PC-3 (cell line): ENCODE measurements around the gene NDUFB6. TPM values are rescaled to one million over a fixed set of nuclear protein-coding genes. Genes with fewer than 3 reads are reported as not detected.

ENCODE experiments used
- ATAC-seq: fragments of 200-7000 bp; cut with Tn5 transposase; 2 replicates; pipeline ENCODE4 v1.9.1; 2020; ENCODE audit warnings: mild to moderate bottlenecking, moderate library complexity
- Bru-seq: library from RNA; stranded (reverse); fragments of 400-500 nt; gene quantifications from one replicate; lab custom pipeline; 2021; lab: Mats Ljungman, UMichigan
- BruChase-seq, 2 experiments: library from RNA; stranded (reverse); fragments of 400-500 nt; gene quantifications; one replicate each; lab custom pipeline; 2021; lab: Mats Ljungman, UMichigan
- BruUV-seq: library from RNA; stranded (reverse); fragments of 400-500 nt; replicated peaks from 2 replicates; lab custom pipeline; 2021; lab: Mats Ljungman, UMichigan
- CTCF ChIA-PET: fragments of 300-600 bp; sonication (Branson Sonifier 250); formaldehyde crosslinking; loops from one replicate; lab custom pipeline; 2022; ENCODE audit warnings: antibody characterized with exemption; lab: Charles Lee
- POLR2A ChIA-PET: fragments of 300-600 bp; sonication (Branson Sonifier 250); formaldehyde crosslinking; loops from one replicate; lab custom pipeline; 2022; ENCODE audit warnings: antibody characterized with exemption; ENCODE audit not compliant: unreplicated experiment; lab: Charles Lee
- DNase-seq: peaks from one replicate; pipeline ENCODE4 v3.0.0-alpha.2; 2015
- H2AFZ ChIP-seq: fragments of 300-600 bp; sonication (generic); 2 replicates; pipeline ENCODE4 v1.6.0; 2016; ENCODE audit warnings: antibody characterized with exemption, low read length
- H3F3A ChIP-seq: fragments of 300-600 bp; sonication (generic); one replicate; pipeline ENCODE4 v1.6.0; 2017; ENCODE audit warnings: antibody characterized with exemption, low read length, control low read depth, mild to moderate bottlenecking; ENCODE audit not compliant: unreplicated experiment
- H3K27ac ChIP-seq: fragments of 300-600 bp; sonication (generic); 2 replicates; pipeline ENCODE4 v1.5.1; 2016; ENCODE audit warnings: mild to moderate bottlenecking, low read length
- H3K27me3 ChIP-seq: fragments of 300-600 bp; sonication (generic); 2 replicates; pipeline ENCODE4 v1.6.1; 2016; ENCODE audit warnings: low read length, mixed read lengths
- H3K36me3 ChIP-seq: fragments of 300-600 bp; sonication (generic); 2 replicates; pipeline ENCODE4 v1.6.1; 2016; ENCODE audit warnings: low read depth, mixed run types, low read length, mixed read lengths
- H3K4me1 ChIP-seq: fragments of 300-600 bp; sonication (generic); 2 replicates; pipeline ENCODE4 v1.5.1; 2016; ENCODE audit warnings: low read length; ENCODE audit not compliant: insufficient read depth
- H3K4me2 ChIP-seq: fragments of 300-600 bp; sonication (generic); 2 replicates; pipeline ENCODE4 v1.6.0; 2016; ENCODE audit warnings: low read length
- H3K4me3 ChIP-seq: fragments of 300-600 bp; sonication (generic); 2 replicates; pipeline ENCODE4 v1.5.1; 2016; ENCODE audit warnings: mild to moderate bottlenecking, low read length, mixed read lengths
- H3K79me2 ChIP-seq: fragments of 300-600 bp; sonication (generic); 2 replicates; pipeline ENCODE4 v1.6.1; 2017; ENCODE audit warnings: low read length, mixed read lengths
- H3K9ac ChIP-seq: fragments of 300-600 bp; sonication (generic); 2 replicates; pipeline ENCODE4 v1.6.0; 2016; ENCODE audit warnings: mild to moderate bottlenecking, low read length
- H3K9me2 ChIP-seq: fragments of 300-600 bp; sonication (generic); replicated peaks from 2 replicates; pipeline ENCODE4 v1.6.1; 2016; ENCODE audit warnings: mixed run types, low read length, mixed read lengths
- H3K9me3 ChIP-seq: fragments of 300-600 bp; sonication (generic); 2 replicates; pipeline ENCODE4 v1.6.1; 2016; ENCODE audit warnings: low read length, mixed read lengths
- H4K20me1 ChIP-seq: fragments of 300-600 bp; sonication (generic); 2 replicates; pipeline ENCODE4 v1.6.1; 2016; ENCODE audit warnings: low read length, mixed read lengths
- CTCF ChIP-seq: fragments of 300-600 bp; sonication (generic); conservative IDR thresholded peaks from 2 replicates; pipeline ENCODE4 v1.5.1; 2017; ENCODE audit warnings: antibody characterized with exemption, low read depth, mild to moderate bottlenecking, low read length
- EZH2 ChIP-seq: fragments of 300-600 bp; sonication (generic); IDR thresholded peaks from one replicate; pipeline ENCODE4 v1.6.1; 2017; ENCODE audit warnings: antibody characterized with exemption, mild to moderate bottlenecking, low read length; ENCODE audit not compliant: unreplicated experiment
- EZH2phosphoT487 ChIP-seq: fragments of 300-600 bp; sonication (generic); IDR thresholded peaks from 2 replicates; pipeline ENCODE4 v1.6.1; 2018; ENCODE audit warnings: mild to moderate bottlenecking, antibody characterized with exemption, low read length, borderline replicate concordance
- intact Hi-C: fragments of 100-400 bp; cut with micrococcal nuclease; formaldehyde crosslinking; loops from 2 replicates; pipeline ENCODE4 v1.9.0; 2023
- long read RNA-seq: library from polyadenylated mRNA; unstranded; transcript quantifications from one replicate; pipeline ENCODE4 v2.0.0, GENCODE V29; 2021; ENCODE audit not compliant: unreplicated experiment
- total RNA-seq: library from RNA; depleted of rRNA; stranded (reverse); fragments of >200 nt; gene quantifications from 2 replicates; pipeline ENCODE4 v1.2.3, GENCODE V29; 2014; rRNA removed

Gene NDUFB6
- total RNA-seq (83.9 and 86.4 TPM in 2 replicates), Bru-seq, nascent RNA (percentile 75 among the genes with signal in this experiment), BruChase-seq, experiment 1, labeled RNA remaining after a 6-hour chase (percentile 72 among the genes with signal in this experiment), BruChase-seq, experiment 2, labeled RNA remaining after a 2-hour chase (percentile 66 among the genes with signal in this experiment)
- long read RNA-seq, transcript NDUFB6-203 (4 exons, 1,366 nt): major isoform, 59 of 70 reads
- long read RNA-seq, partial matches to known transcripts: 4 of 70 reads
- long read RNA-seq, other reads (novel, unspliced or antisense): 4 of 70 reads

DNA sequence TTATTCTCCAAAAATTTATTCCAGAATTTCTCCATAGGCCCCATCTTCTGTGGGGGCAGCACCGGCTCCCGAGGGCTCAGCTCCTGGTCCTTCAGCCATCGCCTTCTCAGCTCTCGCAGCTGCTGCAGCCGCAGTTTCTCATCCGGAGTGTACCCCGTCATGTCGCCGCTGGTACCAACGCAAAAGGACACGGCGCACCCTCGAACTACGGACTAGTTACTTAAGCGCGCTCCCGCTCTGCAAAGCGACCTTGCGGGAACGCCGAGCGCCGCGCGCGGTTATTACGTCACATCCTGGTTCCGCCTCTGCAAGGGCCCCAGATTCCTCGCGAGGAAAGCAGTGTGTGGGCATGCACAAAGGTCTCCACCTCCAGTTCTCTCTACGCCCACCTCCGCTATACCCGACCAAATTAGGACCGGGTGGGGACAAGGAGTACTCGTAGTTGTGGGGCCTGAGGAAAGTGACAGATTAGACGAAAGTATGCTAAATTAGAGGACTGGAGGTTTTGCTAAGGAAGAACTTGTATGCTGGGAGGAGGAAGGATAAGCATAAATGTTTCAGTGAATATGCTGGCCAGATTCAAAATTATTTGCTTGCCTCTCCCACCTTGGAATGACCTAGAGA, at the start of gene NDUFB6:
Gene NDUFB6 (minus strand): TSS at position 260 of the 624 bp plus-strand sequence. CDS start 99 bp downstream, at position 161.
- Histone ChIP-seq H3K36me3 (no peaks in the 10 kb centered on the region), H3K27me3 (no peaks in the 10 kb centered on the region), H3K4me3 (peak within 1 kb of the TSS; percentile 97), H3K27ac (peak within 1 kb of the TSS; percentile 55), H3K9ac (peak within 1 kb of the TSS; percentile 91), H3F3A (peaks cover 3% of the 10 kb centered on the region), H3K9me3 (no peaks in the 10 kb centered on the region), H3K79me2 (peaks cover 35% of the 10 kb centered on the region), H4K20me1 (peaks cover 10% of the 10 kb centered on the region; the same call in 1 of the 2 replicates), H3K4me1 (peaks cover 17% of the 10 kb centered on the region), H3K9me2 (no peaks in the 10 kb centered on the region), H2AFZ (peak within 1 kb of the TSS; percentile 98), H3K4me2 (peak within 1 kb of the TSS; percentile 87)
- POLR2A ChIA-PET: no interaction called here
- BruUV-seq: no TSS peak
- ATAC-seq (peak; percentile 86), DNase-seq (peak; percentile 89)
- intact Hi-C loops: loop anchor here (1.0 to 5.0 kb wide), 4 partner anchors 20 to 194 kb away; partner anchors contain the start of gene RIGI
- CTCF ChIA-PET: interaction anchor here (1.1 to 1.4 kb wide), 2 partner anchors 47 to 192 kb away, joined by 4 to 11 read pairs; partner anchors contain the start of gene RIGI
- TF ChIP-seq CTCF (no peak), EZH2phosphoT487 (no peak), EZH2 (no peak)

GRCh38 chr9:32618261-32618660, 45.3 kb upstream of the NDUFB6 start:
- no peaks in the 10 kb centered on the region for H3F3A ChIP-seq
- H3K4me2 ChIP-seq: no peak overlapping the region
- H3K9me2 ChIP-seq: no peaks in the 10 kb centered on the region
- BruUV-seq: no TSS peak
- no peaks in the 10 kb centered on the region for H3K36me3 ChIP-seq
- CTCF ChIA-PET: no interaction called here
- no peaks in the 10 kb centered on the region for H3K9me3 ChIP-seq
- POLR2A ChIA-PET: interaction anchor here (0.6 kb wide), 1 partner anchor 75 kb away, joined by 3 read pairs; no protein-coding TSS in a partner anchor
- H4K20me1 ChIP-seq: no peaks in the 10 kb centered on the region
- H3K27me3 ChIP-seq: peaks cover 33% of the 10 kb centered on the region
- TF ChIP-seq EZH2phosphoT487 (no peak), CTCF (no peak), EZH2 (no peak)
- H3K4me1 ChIP-seq: no peaks in the 10 kb centered on the region
- H3K4me3 ChIP-seq: no peak overlapping the region
- no peaks in the 10 kb centered on the region for H3K79me2 ChIP-seq
- no peak overlapping the region for H3K27ac ChIP-seq
- intact Hi-C loops: no loop called here
- DNase-seq (no peak), ATAC-seq (no peak)
- H2AFZ ChIP-seq: no peak overlapping the region
- no peak overlapping the region for H3K9ac ChIP-seq
